Esophagus squamous epithelium (tissue), 5 donors: ENCODE measurements around the gene GOLGA6L24. TPM values are rescaled to one million over a fixed set of nuclear protein-coding genes. Genes with fewer than 3 reads are reported as not detected.
A peak's percentile ranks its signal among the peaks of the same experiment; 100 is the strongest.
"Not testable (repeated sequence)": the region's sequence is repeated elsewhere in the genome, so short reads cannot be mapped to it uniquely, and the experiment has no call there.

Experiments
- DNase-seq: peaks from one replicate; lab custom pipeline; 2025; lab: John Stamatoyannopoulos, UW
- H3K27ac ChIP-seq, 4 donors: fragments of 200-600 bp; sonication (generic); one replicate each; pipeline ENCODE4 v1.5.1; 2016 to 2019; ENCODE audit warnings: mild to moderate bottlenecking in 1 of 4
- H3K27me3 ChIP-seq, 4 donors: fragments of 200-600 bp; sonication (generic); 1 replicate in 3 of 4; 2 replicates in 1 of 4; pipeline versions ENCODE4 v1.5.1 to v1.6.0; 2017 to 2021; ENCODE audit warnings: antibody characterized with exemption in 1 of 4
- H3K36me3 ChIP-seq, 3 donors: fragments of 200-600 bp; sonication (generic); one replicate each; pipeline ENCODE4 v1.5.1; 2016 to 2019
- H3K4me1 ChIP-seq, 3 donors: fragments of 200-600 bp; sonication (generic); one replicate each; pipeline ENCODE4 v1.5.1; 2017 to 2019
- H3K4me3 ChIP-seq, 4 donors: fragments of 200-600 bp; sonication (generic); 1 replicate in 3 of 4; 2 replicates in 1 of 4; pipeline ENCODE4 v1.5.1; 2016 to 2019; ENCODE audit warnings: mild to moderate bottlenecking in 2 of 4, moderate library complexity in 1 of 4
- H3K9me3 ChIP-seq, 3 donors: fragments of 200-600 bp; sonication (generic); one replicate each; pipeline ENCODE4 v1.5.1; 2016 to 2019
- WGBS, 2 donors: methylation state at CpG; one replicate each; pipeline ENCODE4 v1.1.5; 2018; 5-methylcytosine and 5-hydroxymethylcytosine counted together
- intact Hi-C: fragments of 100-400 bp; cut with DNase I; formaldehyde crosslinking; loops from one replicate; pipeline ENCODE4 v1.15.0; 2022
- total RNA-seq, 4 donors: library from RNA; depleted of rRNA; stranded (reverse); fragments of >200 nt; gene quantifications; one replicate each; pipeline ENCODE4 v1.1.0, GENCODE V29; 2016
- donor health status: DM: yes; HTN: yes; CAD: no.

Gene GOLGA6L24, protein sequence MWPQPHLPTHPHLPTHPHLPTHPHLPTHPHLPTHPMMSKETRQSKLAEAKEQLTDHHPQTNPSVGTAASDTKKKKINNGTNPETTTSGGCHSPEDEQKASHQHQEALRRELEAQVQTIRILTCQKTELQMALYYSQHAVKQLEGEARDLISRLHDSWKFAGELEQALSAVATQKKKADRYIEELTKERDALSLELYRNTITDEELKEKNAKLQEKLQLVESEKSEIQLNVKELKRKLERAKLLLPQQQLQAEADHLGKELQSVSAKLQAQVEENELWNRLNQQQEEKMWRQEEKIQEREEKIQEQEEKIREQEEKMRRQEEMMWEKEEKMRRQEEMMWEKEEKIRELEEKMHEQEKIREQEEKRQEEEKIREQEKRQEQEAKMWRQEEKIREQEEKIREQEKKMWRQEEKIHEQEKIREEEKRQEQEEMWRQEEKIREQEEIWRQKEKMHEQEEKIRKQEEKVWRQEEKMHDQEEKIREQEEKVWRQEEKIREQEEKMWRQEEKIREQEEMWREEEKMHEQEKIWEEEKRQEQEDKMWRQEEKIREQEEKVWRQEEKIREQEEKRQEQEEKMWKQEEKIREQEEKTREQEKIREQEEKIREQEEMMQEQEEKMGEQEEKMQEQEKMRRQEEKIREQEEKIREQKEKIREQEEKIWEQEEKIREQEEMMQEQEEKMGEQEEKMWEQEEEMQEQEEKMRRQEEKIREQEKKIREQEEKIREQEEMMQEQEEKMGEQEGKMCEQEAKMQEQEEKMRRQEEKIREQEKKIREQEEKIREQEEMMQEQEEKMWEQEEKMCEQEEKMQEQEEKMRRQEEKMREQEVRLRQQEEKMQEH
- not detected for total RNA-seq

DNA sequence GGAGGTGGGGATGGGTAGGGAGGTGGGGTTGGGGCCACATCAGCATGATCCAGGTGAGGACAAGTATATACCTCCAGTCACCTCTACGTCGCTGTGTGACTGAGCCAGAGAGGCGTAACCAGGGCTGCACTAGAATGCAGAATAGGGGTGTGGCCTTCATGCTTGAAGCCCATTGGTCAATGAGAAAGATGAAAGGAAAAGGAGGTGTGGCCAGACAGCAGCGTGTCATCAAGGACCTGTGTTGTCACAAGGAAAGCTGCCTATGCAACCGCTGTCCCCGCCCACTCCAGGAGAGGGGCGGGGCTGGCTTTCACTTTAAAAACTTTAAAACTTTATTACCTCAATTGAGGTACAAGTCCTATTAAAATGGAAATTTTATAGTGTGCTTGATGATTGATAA lies at the start of gene GOLGA6L24:
TSS of gene GOLGA6L24 (minus strand) at position 101 of the 400 bp plus-strand sequence. CDS start at position 40, 61 bp downstream.
- H3K4me1 ChIP-seq, DNase-seq, H3K27me3 ChIP-seq, H3K36me3 ChIP-seq, H3K27ac ChIP-seq, intact Hi-C loops, H3K9me3 ChIP-seq, H3K4me3 ChIP-seq: not testable (repeated sequence)
- no CpG with 5 or more reads among the region's 7 CpGs for WGBS, 2 donors

DNA sequence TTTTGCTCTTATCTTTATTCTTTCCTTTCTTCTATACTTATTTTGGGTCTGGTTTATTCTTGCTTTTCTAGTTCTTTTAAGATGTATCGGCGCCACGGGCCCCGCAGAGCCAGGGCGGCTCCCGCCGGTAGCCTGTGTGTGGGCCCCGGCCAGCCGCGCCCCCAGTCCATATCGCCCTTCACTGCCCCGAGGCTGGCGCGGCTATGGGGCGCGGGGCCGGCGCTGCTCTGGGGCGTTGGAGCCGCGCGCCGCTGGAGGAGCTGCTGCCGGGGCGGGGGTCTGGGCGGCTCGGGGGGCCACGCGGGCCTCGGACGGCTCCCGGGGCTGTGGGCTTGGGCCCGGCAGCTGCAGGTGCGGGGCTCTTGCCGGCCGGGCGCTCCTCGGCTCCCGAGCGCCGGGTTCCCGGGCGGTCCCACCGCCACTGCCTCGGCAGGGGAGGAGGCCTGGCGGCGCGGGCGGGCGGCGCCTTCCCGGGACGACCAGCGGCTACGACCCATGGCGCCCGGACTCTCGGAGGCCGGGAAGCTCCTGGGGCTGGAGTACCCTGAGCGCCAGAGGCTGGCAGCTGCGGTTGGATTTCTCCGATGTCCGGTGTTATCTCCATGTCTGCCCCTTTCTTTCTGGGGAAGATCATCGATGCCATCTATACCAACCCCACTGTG lies 45.0 kb upstream of the GOLGA6L24 start:
- intact Hi-C loops, H3K36me3 ChIP-seq, H3K4me3 ChIP-seq, H3K9me3 ChIP-seq, H3K27me3 ChIP-seq, H3K4me1 ChIP-seq, H3K27ac ChIP-seq, DNase-seq: not testable (repeated sequence)
- no CpG with 5 or more reads among the region's 64 CpGs for WGBS, 2 donors

DNA sequence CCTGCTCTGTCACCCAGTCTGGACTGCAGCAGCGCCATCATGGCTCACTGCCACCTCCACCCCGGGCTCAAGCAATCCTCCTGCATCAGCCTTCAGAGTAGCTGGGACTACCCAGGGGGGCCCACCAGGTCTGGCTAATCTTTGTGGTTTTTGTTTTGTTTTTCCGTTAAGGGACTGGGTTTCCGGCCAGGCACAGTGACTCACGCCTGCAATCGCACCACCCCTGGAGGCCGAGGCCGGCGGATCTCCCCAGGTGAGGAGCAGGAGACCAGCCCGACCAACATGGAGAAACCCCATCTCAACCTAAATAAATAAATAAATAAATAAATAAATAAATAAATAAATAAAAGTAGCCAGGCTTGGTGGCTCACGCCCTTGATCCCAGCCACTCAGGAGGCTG lies 38.1 kb upstream of the GOLGA6L24 start:
- intact Hi-C loops, H3K27me3 ChIP-seq, DNase-seq, H3K4me3 ChIP-seq, H3K9me3 ChIP-seq, H3K36me3 ChIP-seq, H3K4me1 ChIP-seq, H3K27ac ChIP-seq: not testable (repeated sequence)
- WGBS, 2 donors, result no CpG with 5 or more reads among the region's 11 CpGs

DNA sequence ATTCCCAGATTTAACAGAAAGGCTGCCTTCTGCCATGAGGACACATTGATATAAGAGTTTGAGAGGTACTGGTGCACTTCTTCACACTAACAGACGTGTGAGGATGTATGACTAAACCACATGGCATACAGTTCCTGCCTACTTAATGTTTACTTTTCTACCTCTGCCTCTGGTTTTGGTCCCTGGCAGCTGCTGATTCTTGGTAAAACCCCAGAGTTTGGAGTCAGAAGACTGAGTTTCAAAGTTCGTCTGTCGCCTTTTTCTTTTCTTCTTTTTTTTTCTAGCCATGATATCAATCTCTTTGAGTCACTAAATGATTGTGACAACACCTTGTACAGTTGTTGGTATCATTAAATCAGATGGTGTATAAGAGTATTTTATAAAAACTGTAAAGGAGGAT lies 22.2 kb upstream of the GOLGA6L24 start:
- H3K36me3 ChIP-seq, H3K9me3 ChIP-seq, intact Hi-C loops, DNase-seq, H3K4me1 ChIP-seq, H3K27ac ChIP-seq, H3K27me3 ChIP-seq, H3K4me3 ChIP-seq: not testable (repeated sequence)
- WGBS, 2 donors, result 20 to 32% methylated on average over 1 to 2 of the region's 3 CpGs

DNA sequence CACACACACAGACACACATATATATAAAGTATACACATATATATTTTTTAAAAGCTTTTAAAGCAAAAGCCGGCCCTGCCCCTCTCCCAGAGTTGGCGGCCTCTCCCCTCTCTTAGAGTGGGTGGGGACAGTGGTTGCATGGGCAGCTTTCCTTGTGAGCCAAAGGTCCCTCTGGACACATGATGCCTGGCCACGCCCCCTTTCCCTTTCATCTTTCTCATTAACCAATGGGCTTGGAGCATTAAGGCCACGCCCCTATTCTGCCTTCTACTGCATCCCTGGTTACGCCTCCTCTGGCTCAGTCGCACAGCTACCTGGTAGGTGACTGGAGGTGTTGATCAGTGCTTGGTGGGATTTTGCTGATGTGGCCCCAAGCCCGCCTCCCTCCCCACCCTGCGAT lies 20.5 kb upstream of the GOLGA6L24 start, which contains the start of gene GOLGA8F:
TSS of gene GOLGA8F (plus strand) at position 301 of the 400 bp plus-strand sequence. CDS start at position 399, 98 bp downstream.
- H3K4me3 ChIP-seq, H3K4me1 ChIP-seq, intact Hi-C loops, H3K27ac ChIP-seq, H3K36me3 ChIP-seq, H3K9me3 ChIP-seq, DNase-seq, H3K27me3 ChIP-seq: not testable (repeated sequence)
- WGBS, 2 donors, result no CpG with 5 or more reads among the region's 8 CpGs

DNA sequence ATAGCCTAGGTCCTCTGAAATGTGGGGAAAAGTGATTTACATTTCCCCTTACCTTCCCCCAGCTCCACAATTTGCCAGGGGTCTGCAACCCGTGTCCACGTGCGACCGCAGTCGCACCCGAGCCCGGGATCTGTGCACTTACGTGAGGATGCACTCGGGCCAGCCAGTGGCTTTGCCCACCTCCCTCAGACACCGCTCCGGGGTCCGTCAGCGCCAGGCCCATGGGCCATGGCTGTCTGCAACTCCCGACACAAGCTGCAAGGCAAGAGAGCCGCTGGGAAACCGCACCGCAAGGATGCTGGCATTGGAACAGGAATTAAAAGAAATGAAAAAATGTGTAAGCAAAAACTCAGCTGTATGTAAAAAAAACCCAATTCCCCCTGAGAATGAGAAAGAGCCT lies 7.6 kb upstream of the GOLGA6L24 start:
- H3K4me1 ChIP-seq, DNase-seq, H3K9me3 ChIP-seq, H3K27ac ChIP-seq, H3K4me3 ChIP-seq, H3K36me3 ChIP-seq, intact Hi-C loops, H3K27me3 ChIP-seq: not testable (repeated sequence)
- WGBS, 2 donors, result no CpG with 5 or more reads among the region's 17 CpGs

DNA sequence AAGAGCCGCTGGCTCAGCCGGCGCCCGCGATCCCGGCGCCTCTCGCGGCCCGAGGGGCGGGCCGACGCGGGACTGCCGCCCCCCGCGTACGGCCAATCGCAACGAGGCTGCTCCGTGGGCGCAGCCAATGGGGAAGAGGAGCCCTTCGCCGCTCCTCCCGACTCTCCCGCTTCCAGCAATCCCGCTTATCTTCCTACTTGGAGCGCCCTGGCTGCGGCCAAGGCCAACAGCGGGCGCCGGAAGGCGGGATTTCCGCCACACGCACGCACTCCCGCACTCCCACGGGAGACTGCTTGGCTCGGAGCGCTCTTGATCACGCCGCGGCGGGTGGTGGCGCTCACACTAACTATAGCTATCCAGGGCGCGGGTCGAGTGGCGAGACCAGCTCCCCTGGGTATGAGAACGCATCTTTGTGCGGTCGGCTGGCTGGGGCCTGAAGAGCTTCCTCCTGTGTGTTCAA lies 35.7 kb downstream of the GOLGA6L24 start, which contains the start of gene HERC2:
TSS of gene HERC2 (minus strand) at position 51 of the 460 bp plus-strand sequence. CDS start 746 bp downstream, outside the sequence.
- H3K9me3 ChIP-seq, H3K4me1 ChIP-seq, intact Hi-C loops, H3K27me3 ChIP-seq, DNase-seq: not testable (repeated sequence)
- Histone ChIP-seq H3K36me3 (peaks cover 0 to 14% (median 0%) of the 10 kb centered on the region in 3 donors), H3K4me3 (peak within 1 kb of the TSS in 3 of 4 donors; percentile 39 to 59 (median 44)), H3K27ac (peak within 1 kb of the TSS in 3 of 4 donors; percentile 50 to 67 (median 52))
- no CpG with 5 or more reads among the region's 52 CpGs for WGBS, 2 donors

DNA sequence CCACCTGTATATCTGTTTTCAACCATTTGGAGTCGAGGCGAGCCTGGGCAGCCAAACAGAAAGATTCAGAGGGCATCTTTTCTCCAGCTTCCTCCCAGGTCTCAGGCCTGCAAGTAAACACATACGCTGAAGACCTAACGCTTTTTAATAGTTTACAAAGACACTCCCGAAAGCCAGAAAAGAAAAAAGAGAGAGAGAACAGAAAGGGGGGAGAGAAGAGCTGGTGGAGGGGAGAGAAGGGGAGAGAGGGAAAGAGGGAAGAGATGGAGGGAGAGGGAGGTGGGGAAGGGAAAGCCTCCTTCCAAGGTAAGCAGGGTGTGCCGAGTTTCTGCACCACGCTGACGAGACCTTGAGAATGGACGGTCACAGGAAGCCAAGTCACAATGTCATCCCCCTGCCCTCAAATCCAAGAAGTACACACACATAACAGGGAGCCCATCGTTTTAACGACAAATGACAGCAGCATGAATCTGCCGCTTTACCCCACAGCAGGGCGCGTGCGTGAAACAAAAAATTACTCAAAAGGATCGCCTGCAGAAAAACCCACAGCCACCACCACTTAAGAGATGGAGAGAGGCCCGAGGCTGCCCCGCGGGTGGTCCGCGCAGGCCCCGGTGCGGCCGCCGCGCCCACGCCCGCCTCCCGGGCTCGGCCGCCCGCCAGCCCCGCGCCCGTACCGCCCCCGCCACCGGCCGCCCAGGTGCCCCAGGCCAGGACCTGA lies 36.4 kb downstream of the GOLGA6L24 start:
- peaks cover 0 to 20% (median 0%) of the 10 kb centered on the region in 3 donors for H3K36me3 ChIP-seq
- peak overlapping the region in 3 of 4 donors; percentile 39 to 59 (median 44) for H3K4me3 ChIP-seq
- peak overlapping the region in 3 of 4 donors; percentile 50 to 67 (median 52) for H3K27ac ChIP-seq
- DNase-seq, intact Hi-C loops, H3K27me3 ChIP-seq, H3K4me1 ChIP-seq, H3K9me3 ChIP-seq: not testable (repeated sequence)
- 0 to 2% methylated on average over 2 to 6 of the region's 39 CpGs for WGBS, 2 donors

DNA sequence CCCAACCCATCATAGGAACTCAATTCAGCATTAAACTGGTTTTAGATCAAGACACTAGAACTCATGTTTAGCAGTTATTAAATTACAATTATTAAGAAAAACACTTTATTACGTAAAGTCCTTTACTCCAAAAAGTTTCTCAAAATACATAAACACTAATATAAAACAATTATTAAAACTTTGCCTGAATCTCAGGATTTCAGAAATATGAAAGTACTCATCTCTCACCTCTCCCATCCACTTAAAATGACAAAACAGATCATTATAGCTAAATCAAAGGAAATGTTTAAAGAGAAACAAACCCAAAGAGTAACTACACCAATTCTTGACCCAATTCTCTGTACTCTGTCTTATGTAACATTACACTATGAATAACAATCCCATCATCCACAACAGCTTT lies 38.2 kb downstream of the GOLGA6L24 start:
- H3K4me1 ChIP-seq, H3K4me3 ChIP-seq, intact Hi-C loops, DNase-seq, H3K9me3 ChIP-seq, H3K27me3 ChIP-seq, H3K27ac ChIP-seq: not testable (repeated sequence)
- 89 to 95% methylated on average over 1 of the region's 1 CpG for WGBS, 2 donors
- H3K36me3 ChIP-seq, result peaks cover 0 to 34% (median 0%) of the 10 kb centered on the region in 3 donors

DNA sequence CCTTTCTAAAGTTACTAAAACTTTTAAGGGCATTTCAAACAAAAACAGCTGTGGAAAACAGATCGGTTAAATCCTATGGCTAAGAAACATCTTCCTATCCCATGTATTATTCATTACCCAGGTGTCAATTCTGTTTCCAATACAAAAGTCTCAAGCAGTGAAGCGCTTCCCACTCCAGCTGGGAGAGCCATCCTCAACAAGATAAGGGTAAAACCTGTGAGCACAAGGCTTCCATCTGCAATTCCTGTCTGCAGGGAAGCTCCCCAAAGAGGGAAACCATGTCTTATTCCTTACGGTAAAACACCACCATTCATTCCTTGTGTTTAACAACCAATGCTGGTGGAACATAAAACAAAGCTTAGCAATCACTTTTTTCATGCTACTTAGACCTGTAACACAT lies 39.1 kb downstream of the GOLGA6L24 start:
- WGBS, 2 donors, result no CpG with 5 or more reads among the region's 3 CpGs
- intact Hi-C loops, DNase-seq: not testable (repeated sequence)

DNA sequence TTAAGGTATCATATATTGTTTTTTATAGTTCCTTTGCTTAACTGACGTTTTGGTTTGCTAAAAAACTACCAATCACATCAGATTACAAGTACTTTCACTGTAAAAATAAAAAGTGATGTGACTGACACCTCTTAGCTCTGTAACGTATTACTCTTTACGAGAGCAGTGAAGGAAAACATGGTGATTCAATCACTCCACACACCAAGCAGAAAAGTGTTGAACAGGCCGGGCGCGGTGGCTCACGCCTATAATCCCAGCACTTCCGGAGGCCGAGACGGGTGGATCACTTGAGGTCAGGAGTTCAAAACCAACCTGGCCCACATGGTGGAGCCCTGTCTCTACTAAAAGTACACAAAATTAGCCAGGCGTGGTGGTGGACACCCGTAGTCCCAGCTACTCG lies 39.8 kb downstream of the GOLGA6L24 start:
- intact Hi-C loops, DNase-seq, H3K27ac ChIP-seq, H3K27me3 ChIP-seq, H3K4me3 ChIP-seq, H3K4me1 ChIP-seq, H3K9me3 ChIP-seq: not testable (repeated sequence)
- WGBS, 2 donors, result 88 to 95% methylated on average over 11 to 13 of the region's 13 CpGs
- peaks cover 0 to 44% (median 0%) of the 10 kb centered on the region in 3 donors for H3K36me3 ChIP-seq

More for the DNA sequence above, 39.1 kb downstream of the GOLGA6L24 start:
- H3K4me1 ChIP-seq, H3K27ac ChIP-seq, H3K27me3 ChIP-seq, H3K9me3 ChIP-seq, H3K4me3 ChIP-seq: not testable (repeated sequence)
- peaks cover 0 to 40% (median 0%) of the 10 kb centered on the region in 3 donors for H3K36me3 ChIP-seq
